Astrocyte of the cerebellum (primary cell): ENCODE measurements around the gene FUT1.

Experiments used
- DNase-seq: peaks from one replicate; pipeline ENCODE4 v3.0.0-alpha.2; 2011; ENCODE audit warnings: low read depth
- H3K4me3 ChIP-seq: 2 replicates; pipeline ENCODE4 v1.5.1; 2011; ENCODE audit warnings: mild to moderate bottlenecking, low read depth, low read length, moderate library complexity
- CTCF ChIP-seq: IDR thresholded peaks from 2 replicates; pipeline ENCODE4 v1.5.1; 2012; ENCODE audit warnings: low read length, low read depth, moderate library complexity, mild to moderate bottlenecking; ENCODE audit errors: missing control alignments
- in situ Hi-C: cut with HindIII; loops from 2 replicates; pipeline ENCODE4 v1.10.0; 2017; ENCODE audit warnings: low sequenced_read_pairs

The FUT1 gene

GRCh38 chr19:48741129-48741999, 11.1 kb downstream of the FUT1 start:
- DNase-seq = no peak
- in situ Hi-C loops = no loop called here
- H3K4me3 ChIP-seq = no peak overlapping the region
- TF ChIP-seq CTCF = no peak

GRCh38 chr19:48740164-48740972, 12.1 kb downstream of the FUT1 start, which contains the start of gene RASIP1:
RASIP1 (minus strand) TSS chr19:48740610; CDS start chr19:48740282, 328 bp downstream.
- peak within 1 kb of the TSS; percentile 32 for H3K4me3 ChIP-seq
- DNase-seq = no peak
- in situ Hi-C loops = no loop called here
- no peak for TF ChIP-seq CTCF

- in situ Hi-C loops = no loop called here
- TF ChIP-seq CTCF = no peak
- peak overlapping the region; percentile 32 for H3K4me3 ChIP-seq
- DNase-seq = no peak
Measured at GRCh38 chr19:48739404-48740163, 12.9 kb downstream of the FUT1 start.

GRCh38 chr19:48738557-48739403, 13.7 kb downstream of the FUT1 start:
- peak; percentile 35 for DNase-seq
- TF ChIP-seq CTCF = no peak
- in situ Hi-C loops = no loop called here
- peak overlapping the region; percentile 32 for H3K4me3 ChIP-seq

- in situ Hi-C loops = no loop called here
- no peak for TF ChIP-seq CTCF
- DNase-seq = no peak
Measured at GRCh38 chr19:48737360-48737998, 15.0 kb downstream of the FUT1 start.

More at GRCh38 chr19:48737360-48737998, 15.0 kb downstream of the FUT1 start:
- no peak overlapping the region for H3K4me3 ChIP-seq
